ENCODE results near the gene COX8C.

DNA sequence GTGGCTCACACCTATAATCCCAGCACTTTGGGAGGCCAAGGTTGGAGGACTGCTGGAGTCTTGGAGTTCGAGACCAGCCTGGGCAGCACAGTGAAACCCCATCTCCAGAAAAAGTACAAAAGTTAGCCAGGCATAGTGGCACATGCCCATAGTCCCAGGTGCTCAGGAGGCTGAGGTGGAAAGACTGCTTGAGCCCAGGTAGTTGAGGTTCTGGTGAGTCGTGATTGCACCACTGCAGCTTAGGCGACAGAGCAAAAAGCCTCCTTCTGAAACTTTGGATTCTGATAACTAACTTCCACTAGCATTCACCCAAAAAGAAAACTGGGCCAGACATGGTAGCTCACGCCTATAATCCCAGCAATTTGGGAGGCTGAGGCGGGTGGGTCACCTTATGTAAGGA, 20.8 kb upstream of the COX8C start:
- TF ChIP-seq POLR2A (IDR thresholded peaks at IDR 0.05) = no peak
- TF ChIP-seq, protein P1, sequence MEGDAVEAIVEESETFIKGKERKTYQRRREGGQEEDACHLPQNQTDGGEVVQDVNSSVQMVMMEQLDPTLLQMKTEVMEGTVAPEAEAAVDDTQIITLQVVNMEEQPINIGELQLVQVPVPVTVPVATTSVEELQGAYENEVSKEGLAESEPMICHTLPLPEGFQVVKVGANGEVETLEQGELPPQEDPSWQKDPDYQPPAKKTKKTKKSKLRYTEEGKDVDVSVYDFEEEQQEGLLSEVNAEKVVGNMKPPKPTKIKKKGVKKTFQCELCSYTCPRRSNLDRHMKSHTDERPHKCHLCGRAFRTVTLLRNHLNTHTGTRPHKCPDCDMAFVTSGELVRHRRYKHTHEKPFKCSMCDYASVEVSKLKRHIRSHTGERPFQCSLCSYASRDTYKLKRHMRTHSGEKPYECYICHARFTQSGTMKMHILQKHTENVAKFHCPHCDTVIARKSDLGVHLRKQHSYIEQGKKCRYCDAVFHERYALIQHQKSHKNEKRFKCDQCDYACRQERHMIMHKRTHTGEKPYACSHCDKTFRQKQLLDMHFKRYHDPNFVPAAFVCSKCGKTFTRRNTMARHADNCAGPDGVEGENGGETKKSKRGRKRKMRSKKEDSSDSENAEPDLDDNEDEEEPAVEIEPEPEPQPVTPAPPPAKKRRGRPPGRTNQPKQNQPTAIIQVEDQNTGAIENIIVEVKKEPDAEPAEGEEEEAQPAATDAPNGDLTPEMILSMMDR (IDR thresholded peaks at IDR 0.05) = no peak
- no peak for TF ChIP-seq POLR2AphosphoS5 (IDR thresholded peaks at IDR 0.05)

Data from stomach (tissue), 4 donors.